ENCODE measurements around the gene AFAP1. TPM values are rescaled to one million over a fixed set of nuclear protein-coding genes. Genes with fewer than 3 reads are reported as not detected.
A peak's percentile ranks its signal among the peaks of the same experiment; 100 is the strongest.

The AFAP1 gene
- polyA plus RNA-seq, 2 donors, result 2.0 to 4.0 TPM

DNA sequence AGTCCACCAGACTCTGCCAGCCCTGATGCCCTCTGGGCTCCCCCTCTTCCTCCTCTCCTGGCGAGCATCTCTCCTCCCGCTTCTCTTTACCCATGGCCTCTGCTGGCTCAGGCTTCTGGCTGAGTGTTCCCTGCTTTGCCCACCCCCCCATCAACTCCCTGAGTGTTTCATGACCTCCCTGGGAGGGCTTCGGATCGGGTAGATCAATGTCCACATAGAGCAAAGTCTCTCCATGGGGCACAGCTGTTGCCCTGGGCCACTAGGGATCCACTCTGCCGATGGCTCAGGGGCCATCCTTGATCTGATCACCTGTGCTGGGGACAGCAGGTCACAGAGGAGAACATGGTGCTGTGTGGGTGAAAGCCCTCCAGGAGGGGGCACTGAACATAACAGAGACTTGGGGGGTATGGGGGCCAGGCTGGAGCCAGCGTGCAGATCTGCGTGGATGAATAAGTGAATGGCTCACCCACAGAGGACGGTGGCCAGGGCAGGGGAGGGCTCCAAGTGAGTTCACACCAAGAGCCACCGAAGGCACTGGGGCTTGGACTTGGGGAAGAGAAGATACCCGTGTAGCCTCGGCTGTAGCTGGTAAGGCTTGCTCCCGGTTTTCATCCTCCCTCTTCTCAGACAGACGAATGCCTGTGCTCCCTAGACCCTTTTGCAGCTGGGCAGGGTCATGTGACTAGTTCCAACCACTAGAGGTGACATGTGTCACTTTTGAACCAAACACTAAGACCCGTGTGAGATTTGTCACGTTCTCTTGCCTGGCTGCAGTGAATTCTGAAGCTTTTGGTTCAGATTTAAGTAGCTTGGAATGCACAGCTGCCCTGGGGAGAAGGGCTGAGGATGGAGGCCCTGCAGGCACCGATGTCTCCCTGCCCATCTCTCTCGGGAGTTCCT is 23.2 kb upstream of the AFAP1 start:
- Histone ChIP-seq H3K9me3 (ENCODE audit: control insufficient read depth in 2 of 2, insufficient read depth in 1 of 2, low read depth in 1 of 2, low read length in 1 of 2) (no peaks in the 10 kb centered on the region), H3K4me3 (ENCODE audit: low read depth in 1 of 2, low read length in 2 of 2) (no peak overlapping the region), H3K27me3 (ENCODE audit: control insufficient read depth in 1 of 2, insufficient read depth in 2 of 2, low read length in 2 of 2) (no peaks in the 10 kb centered on the region), H3K4me1 (ENCODE audit: control insufficient read depth in 2 of 2, insufficient read depth in 2 of 2, low read length in 1 of 2) (peaks cover 10 to 25% of the 10 kb centered on the region in 2 donors), H3K36me3 (ENCODE audit: control insufficient read depth in 2 of 2, insufficient read depth in 2 of 2, low read length in 1 of 2) (peaks cover 0 to 2% of the 10 kb centered on the region in 2 donors), H3K27ac (ENCODE audit: low read depth in 2 of 2, low read length in 1 of 2) (no peak overlapping the region)
- WGBS, 2 donors, result 82 to 84% methylated on average over 17 of the region's 17 CpGs

DNA sequence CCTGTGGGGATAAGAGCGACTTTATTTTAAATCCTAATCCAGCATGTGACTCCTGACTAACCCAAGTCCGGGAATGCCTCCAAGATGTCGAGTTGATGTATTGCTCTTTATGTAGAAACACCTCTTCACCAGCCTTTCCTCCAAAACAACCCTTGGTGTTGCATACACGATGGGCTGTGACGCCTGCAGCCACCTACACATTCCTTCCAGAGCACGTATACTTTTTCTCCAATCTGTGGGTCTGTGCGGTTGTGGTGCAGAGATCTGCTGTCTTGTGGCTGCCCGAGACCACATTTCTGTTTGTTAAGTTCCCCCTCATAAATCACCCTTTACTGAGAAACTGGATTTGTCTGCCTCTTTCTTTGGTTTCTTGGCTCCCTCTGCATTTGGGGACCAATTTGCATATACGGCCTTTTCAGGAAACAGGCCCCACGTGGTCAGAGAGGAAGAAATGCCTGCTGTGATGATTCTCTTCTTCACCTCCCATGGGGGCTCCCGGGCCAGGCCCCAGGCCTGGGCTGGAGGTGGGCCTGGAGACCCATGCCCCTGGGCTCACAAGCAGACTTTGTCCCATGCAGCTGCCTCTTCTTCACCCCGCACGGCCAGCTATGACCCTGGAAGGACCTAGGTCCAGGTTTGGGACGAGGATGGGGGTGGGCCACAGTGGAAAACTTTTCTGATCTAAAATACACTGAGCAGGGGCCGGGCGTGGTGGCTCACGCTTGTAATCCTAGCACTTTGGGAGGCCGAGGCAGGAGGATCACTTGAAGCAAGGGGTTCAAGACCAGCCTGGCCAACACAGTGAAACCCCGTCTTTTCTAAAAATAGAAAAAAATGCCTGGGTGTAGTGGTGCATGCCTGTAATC is 21.4 kb upstream of the AFAP1 start:
- peak overlapping the region; percentile 82 to 83 for H3K27ac ChIP-seq (ENCODE audit: low read depth in 2 of 2, low read length in 1 of 2)
- no peak overlapping the region for H3K4me3 ChIP-seq (ENCODE audit: low read depth in 1 of 2, low read length in 2 of 2)
- peaks cover 10 to 22% of the 10 kb centered on the region in 2 donors for H3K4me1 ChIP-seq (ENCODE audit: control insufficient read depth in 2 of 2, insufficient read depth in 2 of 2, low read length in 1 of 2)
- no peaks in the 10 kb centered on the region for H3K9me3 ChIP-seq (ENCODE audit: control insufficient read depth in 2 of 2, insufficient read depth in 1 of 2, low read depth in 1 of 2, low read length in 1 of 2)
- 37 to 43% methylated on average over 19 of the region's 19 CpGs for WGBS, 2 donors
- H3K36me3 ChIP-seq (ENCODE audit: control insufficient read depth in 2 of 2, insufficient read depth in 2 of 2, low read length in 1 of 2), result no peaks in the 10 kb centered on the region
- no peaks in the 10 kb centered on the region for H3K27me3 ChIP-seq (ENCODE audit: control insufficient read depth in 1 of 2, insufficient read depth in 2 of 2, low read length in 2 of 2)

DNA sequence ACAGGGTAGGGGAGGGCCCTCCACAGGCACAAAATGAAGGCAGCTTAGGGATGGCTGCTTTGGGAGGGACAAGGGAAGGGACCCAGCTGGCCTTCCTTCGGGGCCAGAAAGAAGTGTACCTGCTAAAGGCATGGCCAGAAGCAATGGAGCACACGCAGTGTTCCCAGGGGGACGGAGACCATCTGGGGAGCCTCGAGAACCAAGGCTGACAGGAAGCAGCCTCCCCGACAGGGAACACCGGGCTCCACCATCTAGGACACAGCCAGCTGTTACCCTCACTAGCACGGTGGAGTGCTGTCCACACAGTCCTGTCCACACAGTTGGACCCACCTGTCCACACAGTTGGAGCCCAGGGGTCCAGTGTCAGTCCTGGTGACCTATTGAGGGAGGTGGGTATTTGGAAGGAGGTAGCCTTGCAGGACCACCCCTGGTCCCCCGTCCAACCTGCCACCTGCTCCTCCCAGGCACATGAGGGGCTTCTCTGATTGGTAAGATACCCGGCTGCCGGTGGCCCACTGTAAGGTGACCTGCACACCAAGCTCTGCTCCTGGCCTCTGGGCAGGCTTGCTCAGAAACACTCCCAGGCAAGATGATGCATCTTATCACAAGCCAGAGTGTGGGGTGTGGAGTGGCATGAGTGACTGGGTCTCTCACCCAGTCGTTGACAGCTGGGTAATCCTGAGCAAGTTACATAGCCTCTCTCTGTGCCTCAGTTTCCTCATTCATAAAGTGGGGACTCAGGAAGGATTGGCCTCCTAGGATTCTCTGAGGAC is 20.5 kb upstream of the AFAP1 start:
- Histone ChIP-seq H3K4me3 (ENCODE audit: low read depth in 1 of 2, low read length in 2 of 2) (no peak overlapping the region), H3K36me3 (ENCODE audit: control insufficient read depth in 2 of 2, insufficient read depth in 2 of 2, low read length in 1 of 2) (no peaks in the 10 kb centered on the region), H3K27me3 (ENCODE audit: control insufficient read depth in 1 of 2, insufficient read depth in 2 of 2, low read length in 2 of 2) (no peaks in the 10 kb centered on the region), H3K27ac (ENCODE audit: low read depth in 2 of 2, low read length in 1 of 2) (peak overlapping the region; percentile 82 to 83), H3K9me3 (ENCODE audit: control insufficient read depth in 2 of 2, insufficient read depth in 1 of 2, low read depth in 1 of 2, low read length in 1 of 2) (no peaks in the 10 kb centered on the region), H3K4me1 (ENCODE audit: control insufficient read depth in 2 of 2, insufficient read depth in 2 of 2, low read length in 1 of 2) (peaks cover 10 to 19% of the 10 kb centered on the region in 2 donors)
- WGBS, 2 donors, result 66 to 72% methylated on average over 11 of the region's 11 CpGs

DNA sequence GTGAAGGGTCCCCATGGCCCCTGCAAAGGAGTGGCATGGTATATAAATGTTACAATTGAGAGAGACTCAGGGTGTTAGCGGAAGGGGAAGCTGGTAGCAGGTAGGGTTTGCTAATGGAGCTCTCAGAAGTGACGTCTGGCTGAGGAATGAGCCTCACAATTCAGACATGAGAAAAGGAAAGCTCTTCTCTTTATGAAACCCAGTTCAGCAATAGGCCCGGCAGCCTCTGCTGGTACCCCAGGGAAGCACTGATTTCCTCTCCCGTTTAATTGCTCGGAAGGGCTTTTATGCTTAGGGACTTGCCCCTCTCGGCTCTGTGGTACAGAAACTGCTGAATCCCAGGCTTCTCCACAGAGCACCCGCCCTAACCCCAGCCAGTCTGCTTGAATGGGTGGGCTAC is 19.4 kb upstream of the AFAP1 start:
- H3K27ac ChIP-seq (ENCODE audit: low read depth in 2 of 2, low read length in 1 of 2), result peak overlapping the region; percentile 37 to 50
- peaks cover 5 to 16% of the 10 kb centered on the region in 2 donors for H3K4me1 ChIP-seq (ENCODE audit: control insufficient read depth in 2 of 2, insufficient read depth in 2 of 2, low read length in 1 of 2)
- 77 to 83% methylated on average over 7 of the region's 7 CpGs for WGBS, 2 donors
- H3K9me3 ChIP-seq (ENCODE audit: control insufficient read depth in 2 of 2, insufficient read depth in 1 of 2, low read depth in 1 of 2, low read length in 1 of 2), result no peaks in the 10 kb centered on the region
- no peaks in the 10 kb centered on the region for H3K36me3 ChIP-seq (ENCODE audit: control insufficient read depth in 2 of 2, insufficient read depth in 2 of 2, low read length in 1 of 2)
- no peak overlapping the region for H3K4me3 ChIP-seq (ENCODE audit: low read depth in 1 of 2, low read length in 2 of 2)
- no peaks in the 10 kb centered on the region for H3K27me3 ChIP-seq (ENCODE audit: control insufficient read depth in 1 of 2, insufficient read depth in 2 of 2, low read length in 2 of 2)

DNA sequence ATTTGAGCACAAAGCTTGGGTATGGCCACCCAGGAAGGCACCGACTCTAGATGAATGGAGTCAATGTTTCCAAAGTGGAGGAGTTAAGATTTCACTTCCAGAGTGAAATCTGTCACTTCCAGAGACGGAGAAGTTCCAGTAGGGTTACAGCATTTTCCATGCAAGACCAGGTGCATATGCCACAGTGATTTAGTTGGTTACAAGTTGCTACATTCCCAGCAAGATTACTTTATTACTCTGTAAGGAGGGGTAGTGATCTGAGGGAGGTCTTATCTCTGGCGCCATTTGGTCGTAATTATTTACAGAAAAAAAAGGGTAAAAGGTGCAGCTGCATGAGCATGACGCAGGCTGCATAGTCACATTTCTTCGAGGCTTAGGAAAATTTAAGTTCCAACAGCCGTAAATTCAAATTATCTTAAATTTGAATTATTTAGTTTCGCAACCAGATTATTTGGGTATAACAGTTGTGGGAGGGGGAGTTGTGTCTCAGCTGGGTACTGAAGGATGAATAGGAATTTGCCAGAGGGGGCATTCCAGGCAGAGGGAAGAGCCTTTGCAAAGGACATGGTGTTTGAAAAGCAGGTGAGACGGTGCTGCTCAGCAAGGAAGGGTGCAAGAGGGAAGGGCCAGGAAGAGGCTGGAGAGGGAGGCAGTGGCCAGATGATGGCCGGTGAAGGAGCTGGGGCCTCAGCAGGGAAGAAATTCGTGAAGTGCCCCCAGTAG is 17.4 kb upstream of the AFAP1 start:
- Histone ChIP-seq H3K4me1 (ENCODE audit: control insufficient read depth in 2 of 2, insufficient read depth in 2 of 2, low read length in 1 of 2) (peaks cover 5 to 12% of the 10 kb centered on the region in 2 donors), H3K27me3 (ENCODE audit: control insufficient read depth in 1 of 2, insufficient read depth in 2 of 2, low read length in 2 of 2) (no peaks in the 10 kb centered on the region), H3K4me3 (ENCODE audit: low read depth in 1 of 2, low read length in 2 of 2) (no peak overlapping the region), H3K9me3 (ENCODE audit: control insufficient read depth in 2 of 2, insufficient read depth in 1 of 2, low read depth in 1 of 2, low read length in 1 of 2) (no peaks in the 10 kb centered on the region), H3K36me3 (ENCODE audit: control insufficient read depth in 2 of 2, insufficient read depth in 2 of 2, low read length in 1 of 2) (no peaks in the 10 kb centered on the region), H3K27ac (ENCODE audit: low read depth in 2 of 2, low read length in 1 of 2) (no peak overlapping the region)
- WGBS, 2 donors, result 70 to 87% methylated on average over 11 of the region's 11 CpGs

DNA sequence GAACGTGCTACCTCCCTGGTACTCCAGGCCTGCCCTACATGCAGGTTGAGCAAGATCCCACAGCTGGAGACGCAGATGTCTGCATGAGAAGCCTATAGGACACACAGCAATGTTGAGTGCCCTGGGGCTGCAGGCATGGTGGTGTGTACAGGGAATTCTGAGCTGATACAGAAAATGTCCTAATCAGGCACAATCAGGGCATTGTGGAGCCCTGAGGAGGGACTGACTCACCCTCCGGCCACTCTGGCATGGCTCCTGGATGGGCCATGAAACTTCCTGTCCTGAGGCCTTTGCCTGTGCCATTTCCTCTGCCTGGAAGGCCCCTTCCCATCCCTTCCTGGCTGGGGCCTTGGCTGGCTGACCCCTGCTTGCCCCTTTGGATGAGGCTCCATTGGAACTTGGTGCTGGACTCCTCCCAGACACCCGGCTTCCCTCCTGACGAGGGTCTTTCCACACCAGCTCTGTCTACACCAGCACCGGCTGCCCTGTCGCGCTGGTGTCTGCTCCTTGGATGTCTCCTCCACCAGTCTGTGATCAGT is 16.7 kb upstream of the AFAP1 start:
- 67 to 75% methylated on average over 8 of the region's 8 CpGs for WGBS, 2 donors
- Histone ChIP-seq H3K36me3 (ENCODE audit: control insufficient read depth in 2 of 2, insufficient read depth in 2 of 2, low read length in 1 of 2) (no peaks in the 10 kb centered on the region), H3K27me3 (ENCODE audit: control insufficient read depth in 1 of 2, insufficient read depth in 2 of 2, low read length in 2 of 2) (no peaks in the 10 kb centered on the region), H3K4me1 (ENCODE audit: control insufficient read depth in 2 of 2, insufficient read depth in 2 of 2, low read length in 1 of 2) (peaks cover 5 to 12% of the 10 kb centered on the region in 2 donors), H3K9me3 (ENCODE audit: control insufficient read depth in 2 of 2, insufficient read depth in 1 of 2, low read depth in 1 of 2, low read length in 1 of 2) (no peaks in the 10 kb centered on the region), H3K4me3 (ENCODE audit: low read depth in 1 of 2, low read length in 2 of 2) (no peak overlapping the region), H3K27ac (ENCODE audit: low read depth in 2 of 2, low read length in 1 of 2) (no peak overlapping the region)

DNA sequence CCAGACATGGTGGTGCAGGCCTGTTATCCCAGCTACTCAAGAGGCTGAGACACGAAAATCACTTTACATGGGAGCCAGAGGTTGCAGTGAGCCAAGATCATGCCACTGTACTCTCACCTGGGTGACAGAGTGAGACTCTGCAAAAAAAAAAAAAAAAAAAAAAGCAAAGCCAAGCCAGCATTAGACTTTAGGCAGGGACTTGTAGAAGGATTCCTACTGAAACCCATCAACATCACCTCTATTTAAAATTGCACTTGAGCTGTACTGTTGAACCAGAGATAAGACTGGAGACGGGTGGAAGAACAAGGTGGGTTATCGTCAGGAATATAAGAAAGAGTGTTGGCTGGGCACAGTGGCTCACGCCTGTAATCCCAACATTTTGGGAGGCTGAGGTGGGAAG is 15.7 kb upstream of the AFAP1 start:
- H3K4me3 ChIP-seq (ENCODE audit: low read depth in 1 of 2, low read length in 2 of 2), result no peak overlapping the region
- H3K27ac ChIP-seq (ENCODE audit: low read depth in 2 of 2, low read length in 1 of 2), result no peak overlapping the region
- peaks cover 5 to 6% of the 10 kb centered on the region in 2 donors for H3K4me1 ChIP-seq (ENCODE audit: control insufficient read depth in 2 of 2, insufficient read depth in 2 of 2, low read length in 1 of 2)
- no peaks in the 10 kb centered on the region for H3K27me3 ChIP-seq (ENCODE audit: control insufficient read depth in 1 of 2, insufficient read depth in 2 of 2, low read length in 2 of 2)
- no peaks in the 10 kb centered on the region for H3K9me3 ChIP-seq (ENCODE audit: control insufficient read depth in 2 of 2, insufficient read depth in 1 of 2, low read depth in 1 of 2, low read length in 1 of 2)
- no peaks in the 10 kb centered on the region for H3K36me3 ChIP-seq (ENCODE audit: control insufficient read depth in 2 of 2, insufficient read depth in 2 of 2, low read length in 1 of 2)
- 79 to 80% methylated on average over 4 of the region's 4 CpGs for WGBS, 2 donors

DNA sequence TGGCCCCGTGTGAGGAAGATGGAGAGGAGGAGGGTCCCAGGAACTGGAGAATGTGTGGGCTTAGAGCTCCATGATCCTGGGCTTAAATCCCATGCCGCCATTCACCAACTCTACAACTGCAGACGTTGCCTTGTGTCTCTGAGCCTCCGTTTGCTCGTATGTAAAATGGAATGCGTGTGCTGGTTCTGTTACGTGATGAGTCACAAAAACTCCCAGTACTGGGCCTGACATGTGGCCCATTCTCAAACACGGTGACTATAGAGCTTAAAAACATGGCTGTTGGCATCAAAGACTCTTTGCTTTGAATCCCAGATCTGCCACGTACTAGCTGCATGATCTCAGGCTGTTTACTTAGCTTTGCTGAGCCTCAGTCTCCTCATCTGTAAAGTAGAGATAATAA is 13.0 kb upstream of the AFAP1 start:
- WGBS, 2 donors, result 88 to 91% methylated on average over 9 of the region's 9 CpGs
- Histone ChIP-seq H3K9me3 (ENCODE audit: control insufficient read depth in 2 of 2, insufficient read depth in 1 of 2, low read depth in 1 of 2, low read length in 1 of 2) (no peaks in the 10 kb centered on the region), H3K27me3 (ENCODE audit: control insufficient read depth in 1 of 2, insufficient read depth in 2 of 2, low read length in 2 of 2) (no peaks in the 10 kb centered on the region), H3K4me1 (ENCODE audit: control insufficient read depth in 2 of 2, insufficient read depth in 2 of 2, low read length in 1 of 2) (no peaks in the 10 kb centered on the region), H3K27ac (ENCODE audit: low read depth in 2 of 2, low read length in 1 of 2) (no peak overlapping the region), H3K4me3 (ENCODE audit: low read depth in 1 of 2, low read length in 2 of 2) (no peak overlapping the region), H3K36me3 (ENCODE audit: control insufficient read depth in 2 of 2, insufficient read depth in 2 of 2, low read length in 1 of 2) (no peaks in the 10 kb centered on the region)
